ENCODE measurements around the gene RETN. TPM values are rescaled to one million over a fixed set of nuclear protein-coding genes. Genes with fewer than 3 reads are reported as not detected.
A peak's percentile ranks its signal among the peaks of the same experiment; 100 is the strongest.

Gene RETN
- total RNA-seq, result 3.7 TPM

GRCh38 chr19:7668842-7669241 is at the start of gene RETN:
Gene RETN (plus strand): TSS chr19:7669049. CDS start chr19:7669327, 278 bp downstream.
- Histone ChIP-seq H3K36me3 (ENCODE audit: control insufficient read depth in 3 of 3, insufficient read depth in 3 of 3, low read length in 3 of 3) (no peaks in the 10 kb centered on the region), H3K27me3 (ENCODE audit: control insufficient read depth in 3 of 3, insufficient read depth in 3 of 3, low read length in 3 of 3) (peaks cover 23 to 33% (median 26%) of the 10 kb centered on the region in 3 donors), H3K9me3 (ENCODE audit: control insufficient read depth in 3 of 3, low read length in 3 of 3) (no peaks in the 10 kb centered on the region), H3K4me1 (ENCODE audit: control insufficient read depth in 3 of 3, insufficient read depth in 3 of 3, low read length in 3 of 3) (no peaks in the 10 kb centered on the region), H3K4me3 (ENCODE audit: low read length in 3 of 3) (no peak within 1 kb of the TSS), H3K27ac (ENCODE audit: low read depth, low read length) (no peak within 1 kb of the TSS), H3K9ac (ENCODE audit: low read depth in 1 of 3, low read length in 3 of 3) (no peak within 1 kb of the TSS)

- H3K4me1 ChIP-seq (ENCODE audit: control insufficient read depth in 3 of 3, insufficient read depth in 3 of 3, low read length in 3 of 3), result peaks cover 10 to 15% (median 11%) of the 10 kb centered on the region in 3 donors
- H3K27ac ChIP-seq (ENCODE audit: low read depth, low read length), result no peak overlapping the region
- peak overlapping the region in 1 of 3 donors; percentile 33 for H3K9ac ChIP-seq (ENCODE audit: low read depth in 1 of 3, low read length in 3 of 3)
- no peak overlapping the region for H3K4me3 ChIP-seq (ENCODE audit: low read length in 3 of 3)
- no peaks in the 10 kb centered on the region for H3K27me3 ChIP-seq (ENCODE audit: control insufficient read depth in 3 of 3, insufficient read depth in 3 of 3, low read length in 3 of 3)
- peaks cover 37 to 44% (median 38%) of the 10 kb centered on the region in 3 donors for H3K36me3 ChIP-seq (ENCODE audit: control insufficient read depth in 3 of 3, insufficient read depth in 3 of 3, low read length in 3 of 3)
- H3K9me3 ChIP-seq (ENCODE audit: control insufficient read depth in 3 of 3, low read length in 3 of 3), result no peaks in the 10 kb centered on the region
These were observed 49.0 kb upstream of the RETN start for GRCh38 chr19:7619671-7620441.

- Histone ChIP-seq H3K27ac (ENCODE audit: low read depth, low read length) (no peak overlapping the region), H3K9me3 (ENCODE audit: control insufficient read depth in 3 of 3, low read length in 3 of 3) (no peaks in the 10 kb centered on the region)
These were observed 48.1 kb upstream of the RETN start for GRCh38 chr19:7620442-7621412.

GRCh38 chr19:7622933-7623685 is 45.7 kb upstream of the RETN start:
- H3K4me3 ChIP-seq (ENCODE audit: low read length in 3 of 3), result no peak overlapping the region
- H3K9ac ChIP-seq (ENCODE audit: low read depth in 1 of 3, low read length in 3 of 3), result no peak overlapping the region
- no peaks in the 10 kb centered on the region for H3K9me3 ChIP-seq (ENCODE audit: control insufficient read depth in 3 of 3, low read length in 3 of 3)
- peaks cover 50 to 71% (median 53%) of the 10 kb centered on the region in 3 donors for H3K36me3 ChIP-seq (ENCODE audit: control insufficient read depth in 3 of 3, insufficient read depth in 3 of 3, low read length in 3 of 3)
- H3K27me3 ChIP-seq (ENCODE audit: control insufficient read depth in 3 of 3, insufficient read depth in 3 of 3, low read length in 3 of 3), result no peaks in the 10 kb centered on the region
- H3K4me1 ChIP-seq (ENCODE audit: control insufficient read depth in 3 of 3, insufficient read depth in 3 of 3, low read length in 3 of 3), result peaks cover 16 to 20% (median 19%) of the 10 kb centered on the region in 3 donors
- no peak overlapping the region for H3K27ac ChIP-seq (ENCODE audit: low read depth, low read length)

More at GRCh38 chr19:7620442-7621412, 48.1 kb upstream of the RETN start:
- no peaks in the 10 kb centered on the region for H3K27me3 ChIP-seq (ENCODE audit: control insufficient read depth in 3 of 3, insufficient read depth in 3 of 3, low read length in 3 of 3)
- H3K4me1 ChIP-seq (ENCODE audit: control insufficient read depth in 3 of 3, insufficient read depth in 3 of 3, low read length in 3 of 3), result peaks cover 10 to 15% (median 11%) of the 10 kb centered on the region in 3 donors
- no peak overlapping the region for H3K4me3 ChIP-seq (ENCODE audit: low read length in 3 of 3)
- H3K9ac ChIP-seq (ENCODE audit: low read depth in 1 of 3, low read length in 3 of 3), result no peak overlapping the region
- peaks cover 40 to 53% (median 44%) of the 10 kb centered on the region in 3 donors for H3K36me3 ChIP-seq (ENCODE audit: control insufficient read depth in 3 of 3, insufficient read depth in 3 of 3, low read length in 3 of 3)

- no peaks in the 10 kb centered on the region for H3K9me3 ChIP-seq (ENCODE audit: control insufficient read depth in 3 of 3, low read length in 3 of 3)
- H3K4me3 ChIP-seq (ENCODE audit: low read length in 3 of 3), result no peak overlapping the region
- H3K4me1 ChIP-seq (ENCODE audit: control insufficient read depth in 3 of 3, insufficient read depth in 3 of 3, low read length in 3 of 3), result peaks cover 17 to 22% (median 19%) of the 10 kb centered on the region in 3 donors
- no peak overlapping the region for H3K27ac ChIP-seq (ENCODE audit: low read depth, low read length)
- no peaks in the 10 kb centered on the region for H3K27me3 ChIP-seq (ENCODE audit: control insufficient read depth in 3 of 3, insufficient read depth in 3 of 3, low read length in 3 of 3)
- H3K36me3 ChIP-seq (ENCODE audit: control insufficient read depth in 3 of 3, insufficient read depth in 3 of 3, low read length in 3 of 3), result peaks cover 50 to 71% (median 53%) of the 10 kb centered on the region in 3 donors
- no peak overlapping the region for H3K9ac ChIP-seq (ENCODE audit: low read depth in 1 of 3, low read length in 3 of 3)
These were observed 44.9 kb upstream of the RETN start for GRCh38 chr19:7623725-7624603.

- Histone ChIP-seq H3K9ac (ENCODE audit: low read depth in 1 of 3, low read length in 3 of 3) (no peak overlapping the region), H3K36me3 (ENCODE audit: control insufficient read depth in 3 of 3, insufficient read depth in 3 of 3, low read length in 3 of 3) (peaks cover 47 to 68% (median 51%) of the 10 kb centered on the region in 3 donors), H3K4me1 (ENCODE audit: control insufficient read depth in 3 of 3, insufficient read depth in 3 of 3, low read length in 3 of 3) (peaks cover 15 to 24% (median 16%) of the 10 kb centered on the region in 3 donors), H3K4me3 (ENCODE audit: low read length in 3 of 3) (no peak overlapping the region), H3K27ac (ENCODE audit: low read depth, low read length) (no peak overlapping the region), H3K27me3 (ENCODE audit: control insufficient read depth in 3 of 3, insufficient read depth in 3 of 3, low read length in 3 of 3) (no peaks in the 10 kb centered on the region), H3K9me3 (ENCODE audit: control insufficient read depth in 3 of 3, low read length in 3 of 3) (no peaks in the 10 kb centered on the region)
These were observed 44.0 kb upstream of the RETN start for GRCh38 chr19:7624810-7625209.

GRCh38 chr19:7625763-7626372 is 43.0 kb upstream of the RETN start:
- H3K27ac ChIP-seq (ENCODE audit: low read depth, low read length), result no peak overlapping the region
- H3K36me3 ChIP-seq (ENCODE audit: control insufficient read depth in 3 of 3, insufficient read depth in 3 of 3, low read length in 3 of 3), result peaks cover 38 to 58% (median 43%) of the 10 kb centered on the region in 3 donors
- H3K9me3 ChIP-seq (ENCODE audit: control insufficient read depth in 3 of 3, low read length in 3 of 3), result no peaks in the 10 kb centered on the region
- H3K9ac ChIP-seq (ENCODE audit: low read depth in 1 of 3, low read length in 3 of 3), result no peak overlapping the region
- no peak overlapping the region for H3K4me3 ChIP-seq (ENCODE audit: low read length in 3 of 3)
- no peaks in the 10 kb centered on the region for H3K27me3 ChIP-seq (ENCODE audit: control insufficient read depth in 3 of 3, insufficient read depth in 3 of 3, low read length in 3 of 3)
- H3K4me1 ChIP-seq (ENCODE audit: control insufficient read depth in 3 of 3, insufficient read depth in 3 of 3, low read length in 3 of 3), result peaks cover 25 to 34% (median 26%) of the 10 kb centered on the region in 3 donors

GRCh38 chr19:7627166-7627565 is 41.7 kb upstream of the RETN start:
- Histone ChIP-seq H3K4me3 (ENCODE audit: low read length in 3 of 3) (no peak overlapping the region), H3K4me1 (ENCODE audit: control insufficient read depth in 3 of 3, insufficient read depth in 3 of 3, low read length in 3 of 3) (peaks cover 26 to 37% (median 26%) of the 10 kb centered on the region in 3 donors), H3K9ac (ENCODE audit: low read depth in 1 of 3, low read length in 3 of 3) (no peak overlapping the region), H3K36me3 (ENCODE audit: control insufficient read depth in 3 of 3, insufficient read depth in 3 of 3, low read length in 3 of 3) (peaks cover 32 to 46% (median 33%) of the 10 kb centered on the region in 3 donors), H3K27ac (ENCODE audit: low read depth, low read length) (no peak overlapping the region), H3K27me3 (ENCODE audit: control insufficient read depth in 3 of 3, insufficient read depth in 3 of 3, low read length in 3 of 3) (no peaks in the 10 kb centered on the region), H3K9me3 (ENCODE audit: control insufficient read depth in 3 of 3, low read length in 3 of 3) (no peaks in the 10 kb centered on the region)

Data from skeletal muscle tissue (tissue), 4 donors.